ENCODE results near the gene TMEM121B.

Gene TMEM121B

GRCh38 chr22:17137861-17138425, 16.8 kb upstream of the TMEM121B start:
- no peak for DNase-seq

GRCh38 chr22:17137170-17137569, 16.0 kb upstream of the TMEM121B start:
- no peak for DNase-seq

GRCh38 chr22:17135153-17135760, 14.1 kb upstream of the TMEM121B start:
- no peak for DNase-seq

GRCh38 chr22:17133137-17133536, 12.0 kb upstream of the TMEM121B start:
- no peak for DNase-seq

GRCh38 chr22:17132112-17132511, 11.0 kb upstream of the TMEM121B start:
- DNase-seq, result no peak

- DNase-seq, result no peak
Measured at GRCh38 chr22:17131686-17132085, 10.5 kb upstream of the TMEM121B start.

GRCh38 chr22:17130199-17130598, 9.0 kb upstream of the TMEM121B start:
- no peak for DNase-seq

GRCh38 chr22:17120711-17121232, 388 bp downstream of the TMEM121B start:
- DNase-seq, result no peak

GRCh38 chr22:17120281-17120680, 879 bp downstream of the TMEM121B start:
- DNase-seq, result no peak

- no peak for DNase-seq
Measured at GRCh38 chr22:17119481-17120202, 1.5 kb downstream of the TMEM121B start.

- DNase-seq, result no peak
Measured at GRCh38 chr22:17118342-17118741, 2.8 kb downstream of the TMEM121B start.

GRCh38 chr22:17117890-17118289, 3.3 kb downstream of the TMEM121B start:
- DNase-seq, result no peak

- no peak for DNase-seq
Measured at GRCh38 chr22:17117400-17117799, 3.8 kb downstream of the TMEM121B start.

GRCh38 chr22:17116572-17117330, 4.4 kb downstream of the TMEM121B start:
- no peak for DNase-seq

GRCh38 chr22:17115945-17116565, 5.1 kb downstream of the TMEM121B start:
- DNase-seq, result no peak

- no peak for DNase-seq
Measured at GRCh38 chr22:17115236-17115635, 5.9 kb downstream of the TMEM121B start.

- DNase-seq, result no peak
Measured at GRCh38 chr22:17114898-17115235, 6.3 kb downstream of the TMEM121B start.

GRCh38 chr22:17114173-17114897, 6.8 kb downstream of the TMEM121B start:
- no peak for DNase-seq

- no peak for DNase-seq
Measured at GRCh38 chr22:17113600-17113999, 7.6 kb downstream of the TMEM121B start.

- DNase-seq, result no peak
Measured at GRCh38 chr22:17112491-17113042, 8.6 kb downstream of the TMEM121B start.

- no peak for DNase-seq
Measured at GRCh38 chr22:17110791-17111550, 10.2 kb downstream of the TMEM121B start.
